GM23338 (cell line): ENCODE data around the gene PEDS1. TPM values are rescaled to one million over a fixed set of nuclear protein-coding genes. Genes with fewer than 3 reads are reported as not detected.

Experiments
- ATAC-seq: fragments of 200-7000 bp; cut with Tn5 transposase; 3 replicates; pipeline ENCODE4 v1.9.1; 2020
- DNase-seq: peaks from one replicate; pipeline ENCODE4 v3.0.0-alpha.2; 2015; ENCODE audit warnings: low spot score
- H2AFZ ChIP-seq: fragments of 200-600 bp; sonication (generic); 2 replicates; pipeline ENCODE4 v1.8.0; 2016; ENCODE audit warnings: antibody characterized with exemption, mild to moderate bottlenecking, moderate library complexity
- H3F3A ChIP-seq: fragments of 200-600 bp; sonication (generic); replicated peaks from 2 replicates; pipeline ENCODE4 v1.8.0; 2017; ENCODE audit warnings: antibody characterized with exemption, mixed run types, low read depth
- H3K27ac ChIP-seq: fragments of 200-600 bp; sonication (generic); 2 replicates; pipeline ENCODE4 v1.6.1; 2016; ENCODE audit warnings: low read depth
- H3K27me3 ChIP-seq: fragments of 200-600 bp; sonication (generic); 2 replicates; pipeline ENCODE4 v1.8.0; 2016; ENCODE audit warnings: mild to moderate bottlenecking, mixed run types, moderate library complexity; ENCODE audit not compliant: insufficient read depth
- H3K36me3 ChIP-seq: fragments of 200-600 bp; sonication (generic); 2 replicates; pipeline ENCODE4 v1.8.0; 2016; ENCODE audit warnings: mild to moderate bottlenecking; ENCODE audit not compliant: insufficient read depth
- H3K4me1 ChIP-seq: fragments of 200-600 bp; sonication (generic); 2 replicates; pipeline ENCODE4 v1.8.0; 2016; ENCODE audit warnings: mild to moderate bottlenecking, moderate library complexity; ENCODE audit not compliant: insufficient read depth
- H3K4me2 ChIP-seq: fragments of 200-600 bp; sonication (generic); 2 replicates; pipeline ENCODE4 v1.7.1; 2017; ENCODE audit warnings: mixed run types
- H3K4me3 ChIP-seq: fragments of 200-600 bp; sonication (generic); 2 replicates; pipeline ENCODE4 v1.6.1; 2016; ENCODE audit warnings: mixed run types
- H3K79me2 ChIP-seq: fragments of 200-600 bp; sonication (generic); replicated peaks from 2 replicates; pipeline ENCODE4 v1.8.0; 2017; ENCODE audit warnings: mild to moderate bottlenecking; ENCODE audit not compliant: insufficient read depth
- H3K9me2 ChIP-seq: fragments of 200-600 bp; sonication (generic); 2 replicates; pipeline ENCODE4 v1.8.0; 2017; ENCODE audit not compliant: insufficient read depth
- H4K20me1 ChIP-seq: fragments of 200-600 bp; sonication (generic); replicated peaks from 2 replicates; pipeline ENCODE4 v1.8.0; 2017; ENCODE audit warnings: mild to moderate bottlenecking; ENCODE audit not compliant: insufficient read depth
- H3K27ac Mint-ChIP-seq: 2 replicates; pipeline ENCODE4 v1.8.0; 2020; ENCODE audit warnings: inconsistent platforms, mild to moderate bottlenecking, moderate library complexity, mixed read lengths
- H3K27me3 Mint-ChIP-seq: 3 replicates; pipeline ENCODE4 v1.8.0; 2022; ENCODE audit warnings: low read depth, mild to moderate bottlenecking, moderate library complexity, mixed read lengths, inconsistent platforms; ENCODE audit not compliant: insufficient read depth, poor library complexity
- H3K36me3 Mint-ChIP-seq: 3 replicates; pipeline ENCODE4 v1.8.0; 2021; ENCODE audit warnings: low read depth, mild to moderate bottlenecking, inconsistent platforms, moderate library complexity, mixed read lengths
- H3K4me1 Mint-ChIP-seq: 3 replicates; pipeline ENCODE4 v1.8.0; 2020; ENCODE audit warnings: mild to moderate bottlenecking, inconsistent platforms, mixed read lengths
- H3K4me3 Mint-ChIP-seq: 3 replicates; pipeline ENCODE4 v1.8.0; 2021; ENCODE audit warnings: moderate library complexity, mild to moderate bottlenecking, inconsistent platforms, mixed read lengths
- H3K9me3 Mint-ChIP-seq: 3 replicates; pipeline ENCODE4 v1.8.0; 2020; ENCODE audit warnings: moderate library complexity, mild to moderate bottlenecking, inconsistent platforms, mixed read lengths
- CREB1 ChIP-seq: fragments of 250-450 bp; sonication (Bioruptor Pico); IDR thresholded peaks from 2 replicates; pipeline ENCODE4 v1.5.0; 2020; ENCODE audit warnings: low read depth, mild to moderate bottlenecking, moderate library complexity
- EZH2 ChIP-seq: fragments of 200-600 bp; sonication (generic); IDR thresholded peaks from one replicate; pipeline ENCODE4 v1.8.0; 2017; ENCODE audit warnings: antibody characterized with exemption, mild to moderate bottlenecking, low read depth; ENCODE audit not compliant: unreplicated experiment
- EZH2phosphoT487 ChIP-seq: fragments of 200-600 bp; sonication (generic); IDR thresholded peaks from one replicate; pipeline ENCODE4 v1.8.1; 2018; ENCODE audit warnings: antibody characterized with exemption; ENCODE audit not compliant: unreplicated experiment
- JUNB ChIP-seq: IDR thresholded peaks from one replicate; pipeline ENCODE4 v1.6.1; 2016; ENCODE audit warnings: antibody characterized with exemption; ENCODE audit not compliant: unreplicated experiment
- NANOG ChIP-seq: IDR thresholded peaks from 2 replicates; pipeline ENCODE4 v1.6.1; 2016; ENCODE audit warnings: antibody characterized with exemption, borderline replicate concordance
- POLR2AphosphoS5 ChIP-seq: IDR thresholded peaks from 2 replicates; pipeline ENCODE4 v1.6.1; 2016; ENCODE audit warnings: antibody characterized with exemption, low read depth
- STAT1 ChIP-seq: IDR thresholded peaks from one replicate; pipeline ENCODE4 v1.6.1; 2016; ENCODE audit warnings: antibody characterized with exemption; ENCODE audit not compliant: unreplicated experiment
- ZNF114 ChIP-seq: fragments of 250-450 bp; sonication (Bioruptor Pico); IDR thresholded peaks from 2 replicates; pipeline ENCODE4 v1.5.0; 2020; ENCODE audit warnings: mild to moderate bottlenecking, moderate library complexity
- ZNF331 ChIP-seq: fragments of 250-450 bp; sonication (Bioruptor Pico); IDR thresholded peaks from 2 replicates; pipeline ENCODE4 v1.5.0; 2020; ENCODE audit warnings: low read depth, mild to moderate bottlenecking, moderate library complexity
- long read RNA-seq: library from polyadenylated mRNA; unstranded; transcript quantifications from one replicate; pipeline ENCODE4 v2.0.0, GENCODE V29; 2020; ENCODE audit not compliant: unreplicated experiment
- polyA plus RNA-seq: library from polyadenylated mRNA; unstranded; fragments of >200 nt; fragmentation: Nextera tagmentation; extraction: Ambion mirVana; gene quantifications from 2 replicates; pipeline ENCODE4 v1.2.1, GENCODE V29; 2016
- total RNA-seq: library from RNA; depleted of rRNA; stranded (reverse); fragments of >200 nt; shearing (Covaris generic); gene quantifications from 2 replicates; pipeline ENCODE4 v1.2.3, GENCODE V29; 2014; rRNA removed
- TF ChIP-seq, protein P1 (sequence below): IDR thresholded peaks from 2 replicates; pipeline ENCODE4 v1.6.1; 2016; ENCODE audit warnings: antibody characterized with exemption
- TF ChIP-seq, protein P2 (sequence below), 2 experiments: fragments of 200-600 bp in 1 of 2; sonication (generic) in 1 of 2; conservative IDR thresholded peaks; 2 replicates each; pipeline versions ENCODE4 v1.5.1 to v1.6.1; 2016 to 2017; ENCODE audit warnings: antibody characterized with exemption in 2 of 2, low read depth in 2 of 2, mild to moderate bottlenecking in 2 of 2, moderate library complexity in 1 of 2
- TF ChIP-seq, protein P3 (sequence below): IDR thresholded peaks from one replicate; pipeline ENCODE4 v1.6.1; 2018; ENCODE audit warnings: antibody characterized with exemption; ENCODE audit not compliant: unreplicated experiment

PEDS1 gene
- total RNA-seq (33.0 and 43.6 TPM in 2 replicates), polyA plus RNA-seq (31.6 and 34.5 TPM in 2 replicates)
- long read RNA-seq, full-length matches to known transcripts: 6 of 11 reads
- long read RNA-seq, partial matches to known transcripts: 0 of 11 reads
- long read RNA-seq, other reads (novel, unspliced or antisense): 5 of 11 reads

DNA sequence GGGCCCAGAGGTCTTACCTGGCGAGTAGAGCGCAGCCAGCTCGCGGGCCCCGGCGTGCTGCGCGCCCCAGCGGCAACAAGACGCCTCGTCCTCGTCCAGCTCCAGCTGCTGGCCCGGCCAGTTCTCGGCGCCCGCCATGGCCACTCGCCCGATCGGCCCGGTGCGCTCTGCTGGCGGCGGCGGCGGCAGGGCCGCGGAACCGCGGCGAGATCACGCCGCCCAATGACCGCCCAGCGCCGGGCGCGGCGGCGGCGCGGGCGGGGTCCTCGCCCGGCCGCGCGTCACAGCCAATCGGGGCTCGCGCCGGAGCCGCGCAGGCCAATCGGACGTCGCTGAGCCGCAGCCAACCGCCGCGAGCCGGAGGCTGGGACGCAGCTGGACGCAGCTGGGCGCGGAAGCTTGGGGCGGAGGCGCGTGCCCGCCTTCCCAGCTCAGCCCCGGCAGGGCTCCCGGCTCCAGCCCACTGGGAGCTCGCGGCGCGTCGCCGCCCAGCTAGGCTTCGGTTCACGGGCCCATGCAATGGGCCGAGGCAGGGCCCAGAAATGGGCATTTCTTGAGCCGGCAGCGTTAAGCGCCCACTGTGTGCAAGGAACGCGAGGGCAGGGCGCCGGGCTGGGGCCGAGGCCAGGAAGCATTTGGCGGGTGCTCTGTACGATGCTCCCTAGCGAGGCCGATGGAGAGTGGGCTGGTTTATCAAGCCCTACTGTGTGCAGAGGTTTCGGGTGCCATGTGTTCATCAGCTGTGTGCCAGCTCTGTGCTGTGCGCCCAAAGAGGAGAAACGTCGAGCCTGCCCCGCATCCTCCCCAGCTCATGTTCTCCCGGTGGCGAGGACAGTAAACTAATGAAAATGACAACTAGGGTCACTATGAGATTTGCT lies at the start of gene PEDS1:
PEDS1 (minus strand) TSS at position 224 of the 878 bp plus-strand sequence; CDS start at position 138, 86 bp downstream.
- ATAC-seq: peak; percentile 85
- Mint-ChIP-seq H3K27me3 (peaks cover 24% of the 10 kb centered on the region), H3K36me3 (peaks cover 9% of the 10 kb centered on the region), H3K4me1 (peaks cover 38% of the 10 kb centered on the region), H3K4me3 (peak within 1 kb of the TSS; percentile 87), H3K9me3 (no peaks in the 10 kb centered on the region), H3K27ac (peak within 1 kb of the TSS; percentile 11; the same call in 1 of the 2 replicates)
- no peaks in the 10 kb centered on the region for H3K36me3 ChIP-seq
- peak within 1 kb of the TSS; percentile 91 for H3K4me3 ChIP-seq
- TF ChIP-seq CREB1 (peak; percentile 44; the same call in 1 of the 2 replicates), EZH2phosphoT487 (no peak), POLR2AphosphoS5 (peak; percentile 73)
- TF ChIP-seq, protein P1, sequence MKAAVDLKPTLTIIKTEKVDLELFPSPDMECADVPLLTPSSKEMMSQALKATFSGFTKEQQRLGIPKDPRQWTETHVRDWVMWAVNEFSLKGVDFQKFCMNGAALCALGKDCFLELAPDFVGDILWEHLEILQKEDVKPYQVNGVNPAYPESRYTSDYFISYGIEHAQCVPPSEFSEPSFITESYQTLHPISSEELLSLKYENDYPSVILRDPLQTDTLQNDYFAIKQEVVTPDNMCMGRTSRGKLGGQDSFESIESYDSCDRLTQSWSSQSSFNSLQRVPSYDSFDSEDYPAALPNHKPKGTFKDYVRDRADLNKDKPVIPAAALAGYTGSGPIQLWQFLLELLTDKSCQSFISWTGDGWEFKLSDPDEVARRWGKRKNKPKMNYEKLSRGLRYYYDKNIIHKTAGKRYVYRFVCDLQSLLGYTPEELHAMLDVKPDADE: peak; percentile 10; the same call in 1 of the 2 replicates
- H3K9me2 ChIP-seq: no peaks in the 10 kb centered on the region
- H3K27ac ChIP-seq: no peak within 1 kb of the TSS
- DNase-seq: peak; percentile 94
- H2AFZ ChIP-seq: peak within 1 kb of the TSS; percentile 90
- H3K27me3 ChIP-seq: peaks cover 7% of the 10 kb centered on the region
- peaks cover 38% of the 10 kb centered on the region for H3K79me2 ChIP-seq
- H3K4me2 ChIP-seq: peak within 1 kb of the TSS; percentile 96
- 0 out of 2 replicates have a peak, but pooled peaks cover 7% of the 10 kb centered on the region for H3F3A ChIP-seq
- peaks cover 19% of the 10 kb centered on the region for H4K20me1 ChIP-seq
- peaks cover 32% of the 10 kb centered on the region for H3K4me1 ChIP-seq

DNA sequence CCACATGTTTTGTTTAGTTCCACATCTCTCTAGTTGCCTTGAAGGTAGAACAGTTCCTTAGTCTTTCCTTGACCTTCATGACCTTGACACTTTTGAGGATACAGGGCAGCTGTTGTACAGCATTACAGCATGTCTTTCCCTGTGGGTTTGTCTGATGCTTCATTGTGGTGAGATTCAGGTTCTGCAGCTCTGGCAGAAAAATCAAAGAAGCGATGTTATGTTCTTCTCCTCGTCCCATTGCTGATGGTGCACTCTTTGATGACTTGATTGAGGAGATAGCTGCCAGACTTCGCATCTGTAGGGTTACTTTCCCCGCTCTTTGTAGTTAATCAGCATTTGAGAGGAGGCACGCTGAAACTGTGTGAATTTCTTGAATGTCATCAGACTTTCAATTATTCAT lies 49.2 kb upstream of the PEDS1 start:
- no peaks in the 10 kb centered on the region for H4K20me1 ChIP-seq
- no peaks in the 10 kb centered on the region; the same call in 1 of the 2 replicates for H3K4me1 ChIP-seq
- H3K27ac ChIP-seq: no peak overlapping the region
- H2AFZ ChIP-seq: no peak overlapping the region
- H3K4me3 ChIP-seq: no peak overlapping the region
- H3K79me2 ChIP-seq: no peaks in the 10 kb centered on the region
- H3F3A ChIP-seq: no peaks in the 10 kb centered on the region
- Mint-ChIP-seq H3K36me3 (peaks cover 21% of the 10 kb centered on the region), H3K27ac (no peak overlapping the region), H3K9me3 (peaks cover 41% of the 10 kb centered on the region), H3K4me3 (no peak overlapping the region), H3K27me3 (no peaks in the 10 kb centered on the region), H3K4me1 (peaks cover 15% of the 10 kb centered on the region)
- H3K9me2 ChIP-seq: no peaks in the 10 kb centered on the region
- no peaks in the 10 kb centered on the region for H3K27me3 ChIP-seq
- DNase-seq (no peak), ATAC-seq (no peak)
- H3K4me2 ChIP-seq: no peak overlapping the region
- H3K36me3 ChIP-seq: no peaks in the 10 kb centered on the region
- TF ChIP-seq CREB1: no peak
- TF ChIP-seq ZNF114: no peak
- TF ChIP-seq NANOG: no peak
- TF ChIP-seq, protein P2, sequence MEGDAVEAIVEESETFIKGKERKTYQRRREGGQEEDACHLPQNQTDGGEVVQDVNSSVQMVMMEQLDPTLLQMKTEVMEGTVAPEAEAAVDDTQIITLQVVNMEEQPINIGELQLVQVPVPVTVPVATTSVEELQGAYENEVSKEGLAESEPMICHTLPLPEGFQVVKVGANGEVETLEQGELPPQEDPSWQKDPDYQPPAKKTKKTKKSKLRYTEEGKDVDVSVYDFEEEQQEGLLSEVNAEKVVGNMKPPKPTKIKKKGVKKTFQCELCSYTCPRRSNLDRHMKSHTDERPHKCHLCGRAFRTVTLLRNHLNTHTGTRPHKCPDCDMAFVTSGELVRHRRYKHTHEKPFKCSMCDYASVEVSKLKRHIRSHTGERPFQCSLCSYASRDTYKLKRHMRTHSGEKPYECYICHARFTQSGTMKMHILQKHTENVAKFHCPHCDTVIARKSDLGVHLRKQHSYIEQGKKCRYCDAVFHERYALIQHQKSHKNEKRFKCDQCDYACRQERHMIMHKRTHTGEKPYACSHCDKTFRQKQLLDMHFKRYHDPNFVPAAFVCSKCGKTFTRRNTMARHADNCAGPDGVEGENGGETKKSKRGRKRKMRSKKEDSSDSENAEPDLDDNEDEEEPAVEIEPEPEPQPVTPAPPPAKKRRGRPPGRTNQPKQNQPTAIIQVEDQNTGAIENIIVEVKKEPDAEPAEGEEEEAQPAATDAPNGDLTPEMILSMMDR (conservative IDR thresholded peaks at IDR 0.05; ENCODE audit: low read depth in 2 of 2): no peak
- no peak for TF ChIP-seq STAT1
- TF ChIP-seq, protein P1: no peak
- no peak for TF ChIP-seq POLR2AphosphoS5
- no peak for TF ChIP-seq ZNF331 (CRISPR knock-in tag)
- TF ChIP-seq, protein P3, sequence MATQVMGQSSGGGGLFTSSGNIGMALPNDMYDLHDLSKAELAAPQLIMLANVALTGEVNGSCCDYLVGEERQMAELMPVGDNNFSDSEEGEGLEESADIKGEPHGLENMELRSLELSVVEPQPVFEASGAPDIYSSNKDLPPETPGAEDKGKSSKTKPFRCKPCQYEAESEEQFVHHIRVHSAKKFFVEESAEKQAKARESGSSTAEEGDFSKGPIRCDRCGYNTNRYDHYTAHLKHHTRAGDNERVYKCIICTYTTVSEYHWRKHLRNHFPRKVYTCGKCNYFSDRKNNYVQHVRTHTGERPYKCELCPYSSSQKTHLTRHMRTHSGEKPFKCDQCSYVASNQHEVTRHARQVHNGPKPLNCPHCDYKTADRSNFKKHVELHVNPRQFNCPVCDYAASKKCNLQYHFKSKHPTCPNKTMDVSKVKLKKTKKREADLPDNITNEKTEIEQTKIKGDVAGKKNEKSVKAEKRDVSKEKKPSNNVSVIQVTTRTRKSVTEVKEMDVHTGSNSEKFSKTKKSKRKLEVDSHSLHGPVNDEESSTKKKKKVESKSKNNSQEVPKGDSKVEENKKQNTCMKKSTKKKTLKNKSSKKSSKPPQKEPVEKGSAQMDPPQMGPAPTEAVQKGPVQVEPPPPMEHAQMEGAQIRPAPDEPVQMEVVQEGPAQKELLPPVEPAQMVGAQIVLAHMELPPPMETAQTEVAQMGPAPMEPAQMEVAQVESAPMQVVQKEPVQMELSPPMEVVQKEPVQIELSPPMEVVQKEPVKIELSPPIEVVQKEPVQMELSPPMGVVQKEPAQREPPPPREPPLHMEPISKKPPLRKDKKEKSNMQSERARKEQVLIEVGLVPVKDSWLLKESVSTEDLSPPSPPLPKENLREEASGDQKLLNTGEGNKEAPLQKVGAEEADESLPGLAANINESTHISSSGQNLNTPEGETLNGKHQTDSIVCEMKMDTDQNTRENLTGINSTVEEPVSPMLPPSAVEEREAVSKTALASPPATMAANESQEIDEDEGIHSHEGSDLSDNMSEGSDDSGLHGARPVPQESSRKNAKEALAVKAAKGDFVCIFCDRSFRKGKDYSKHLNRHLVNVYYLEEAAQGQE: no peak
- TF ChIP-seq EZH2phosphoT487: no peak
- TF ChIP-seq EZH2: no peak
- no peak for TF ChIP-seq JUNB
